ENCODE data around the gene PTPRCAP.

PTPRCAP gene

GRCh38 chr11:67397986-67398660 lies 39.4 kb downstream of the PTPRCAP start:
- peak overlapping the region; percentile 60 for H3K9ac ChIP-seq (ENCODE audit: low read depth, low read length, poor library complexity, severe bottlenecking)
- peaks cover 6% of the 10 kb centered on the region; the same call in 1 of the 2 replicates for H3F3A ChIP-seq (ENCODE audit: low read depth)
- H4K20me1 ChIP-seq (ENCODE audit: insufficient read depth, low read length, poor library complexity, severe bottlenecking), result peaks cover 54% of the 10 kb centered on the region
- peaks cover 22% of the 10 kb centered on the region; the same call in 1 of the 2 replicates for H3K36me3 ChIP-seq (ENCODE audit: insufficient read depth, low read length)
- peaks cover 86% of the 10 kb centered on the region for H3K79me2 ChIP-seq (ENCODE audit: insufficient read depth, low read length)
- no peaks in the 10 kb centered on the region for H3K9me3 ChIP-seq (ENCODE audit: insufficient read depth, low read depth, low read length)
- peaks cover 61% of the 10 kb centered on the region for H3K4me1 ChIP-seq (ENCODE audit: insufficient read depth, low read length, poor library complexity, severe bottlenecking)
- H3K4me2 ChIP-seq (ENCODE audit: low read depth, low read length, poor library complexity, severe bottlenecking), result peak overlapping the region; percentile 94
- H3K9me2 ChIP-seq (replicated peaks; ENCODE audit: low read depth, low read length), result no peaks in the 10 kb centered on the region
- no peak for TF ChIP-seq EZH2phosphoT487 (IDR thresholded peaks at IDR 0.05; ENCODE audit: borderline replicate concordance)
- TF ChIP-seq, protein P1, sequence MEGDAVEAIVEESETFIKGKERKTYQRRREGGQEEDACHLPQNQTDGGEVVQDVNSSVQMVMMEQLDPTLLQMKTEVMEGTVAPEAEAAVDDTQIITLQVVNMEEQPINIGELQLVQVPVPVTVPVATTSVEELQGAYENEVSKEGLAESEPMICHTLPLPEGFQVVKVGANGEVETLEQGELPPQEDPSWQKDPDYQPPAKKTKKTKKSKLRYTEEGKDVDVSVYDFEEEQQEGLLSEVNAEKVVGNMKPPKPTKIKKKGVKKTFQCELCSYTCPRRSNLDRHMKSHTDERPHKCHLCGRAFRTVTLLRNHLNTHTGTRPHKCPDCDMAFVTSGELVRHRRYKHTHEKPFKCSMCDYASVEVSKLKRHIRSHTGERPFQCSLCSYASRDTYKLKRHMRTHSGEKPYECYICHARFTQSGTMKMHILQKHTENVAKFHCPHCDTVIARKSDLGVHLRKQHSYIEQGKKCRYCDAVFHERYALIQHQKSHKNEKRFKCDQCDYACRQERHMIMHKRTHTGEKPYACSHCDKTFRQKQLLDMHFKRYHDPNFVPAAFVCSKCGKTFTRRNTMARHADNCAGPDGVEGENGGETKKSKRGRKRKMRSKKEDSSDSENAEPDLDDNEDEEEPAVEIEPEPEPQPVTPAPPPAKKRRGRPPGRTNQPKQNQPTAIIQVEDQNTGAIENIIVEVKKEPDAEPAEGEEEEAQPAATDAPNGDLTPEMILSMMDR (conservative IDR thresholded peaks at IDR 0.05; ENCODE audit: low read length), result no peak
- H3K4me3 ChIP-seq (ENCODE audit: low read length, poor library complexity, severe bottlenecking), result peak overlapping the region; percentile 71
- H3K27me3 ChIP-seq (ENCODE audit: insufficient read depth, low read length, poor library complexity, severe bottlenecking), result no peaks in the 10 kb centered on the region
- H2AFZ ChIP-seq (ENCODE audit: low read length), result no peak overlapping the region

DNA sequence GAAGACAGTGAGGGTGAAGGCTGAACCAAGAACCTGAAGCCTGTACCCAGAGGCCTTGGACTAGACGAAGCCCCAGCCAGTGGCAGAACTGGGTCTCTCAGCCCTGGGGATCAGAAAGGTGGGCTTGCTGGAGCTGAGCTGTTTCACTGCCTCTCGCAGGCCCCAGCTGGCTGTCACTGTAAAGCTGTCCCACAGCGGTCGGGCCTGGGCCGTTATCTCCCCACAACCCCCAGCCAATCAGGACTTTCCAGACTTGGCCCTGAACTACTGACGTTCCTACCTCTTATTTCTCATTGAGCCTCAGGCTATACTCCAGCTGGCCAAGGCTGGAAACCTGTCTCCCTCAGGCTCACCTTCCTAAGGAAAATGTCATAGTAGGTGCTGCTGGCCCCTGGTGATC lies 39.9 kb downstream of the PTPRCAP start:
- H3K4me2 ChIP-seq (ENCODE audit: low read depth, low read length, poor library complexity, severe bottlenecking), result peak overlapping the region; percentile 94
- H3F3A ChIP-seq (ENCODE audit: low read depth), result peaks cover 6% of the 10 kb centered on the region; the same call in 1 of the 2 replicates
- peaks cover 22% of the 10 kb centered on the region; the same call in 1 of the 2 replicates for H3K36me3 ChIP-seq (ENCODE audit: insufficient read depth, low read length)
- H4K20me1 ChIP-seq (ENCODE audit: insufficient read depth, low read length, poor library complexity, severe bottlenecking), result peaks cover 57% of the 10 kb centered on the region
- H3K79me2 ChIP-seq (ENCODE audit: insufficient read depth, low read length), result peaks cover 85% of the 10 kb centered on the region
- no peaks in the 10 kb centered on the region for H3K9me2 ChIP-seq (replicated peaks; ENCODE audit: low read depth, low read length)
- no peak overlapping the region for H2AFZ ChIP-seq (ENCODE audit: low read length)
- H3K4me1 ChIP-seq (ENCODE audit: insufficient read depth, low read length, poor library complexity, severe bottlenecking), result peaks cover 58% of the 10 kb centered on the region
- no peaks in the 10 kb centered on the region for H3K9me3 ChIP-seq (ENCODE audit: insufficient read depth, low read depth, low read length)
- no peak for TF ChIP-seq EZH2phosphoT487 (IDR thresholded peaks at IDR 0.05; ENCODE audit: borderline replicate concordance)
- TF ChIP-seq, protein P1 (conservative IDR thresholded peaks at IDR 0.05; ENCODE audit: low read length), result no peak
- no peaks in the 10 kb centered on the region for H3K27me3 ChIP-seq (ENCODE audit: insufficient read depth, low read length, poor library complexity, severe bottlenecking)
- H3K9ac ChIP-seq (ENCODE audit: low read depth, low read length, poor library complexity, severe bottlenecking), result peak overlapping the region; percentile 60
- H3K4me3 ChIP-seq (ENCODE audit: low read length, poor library complexity, severe bottlenecking), result peak overlapping the region; percentile 71

DNA sequence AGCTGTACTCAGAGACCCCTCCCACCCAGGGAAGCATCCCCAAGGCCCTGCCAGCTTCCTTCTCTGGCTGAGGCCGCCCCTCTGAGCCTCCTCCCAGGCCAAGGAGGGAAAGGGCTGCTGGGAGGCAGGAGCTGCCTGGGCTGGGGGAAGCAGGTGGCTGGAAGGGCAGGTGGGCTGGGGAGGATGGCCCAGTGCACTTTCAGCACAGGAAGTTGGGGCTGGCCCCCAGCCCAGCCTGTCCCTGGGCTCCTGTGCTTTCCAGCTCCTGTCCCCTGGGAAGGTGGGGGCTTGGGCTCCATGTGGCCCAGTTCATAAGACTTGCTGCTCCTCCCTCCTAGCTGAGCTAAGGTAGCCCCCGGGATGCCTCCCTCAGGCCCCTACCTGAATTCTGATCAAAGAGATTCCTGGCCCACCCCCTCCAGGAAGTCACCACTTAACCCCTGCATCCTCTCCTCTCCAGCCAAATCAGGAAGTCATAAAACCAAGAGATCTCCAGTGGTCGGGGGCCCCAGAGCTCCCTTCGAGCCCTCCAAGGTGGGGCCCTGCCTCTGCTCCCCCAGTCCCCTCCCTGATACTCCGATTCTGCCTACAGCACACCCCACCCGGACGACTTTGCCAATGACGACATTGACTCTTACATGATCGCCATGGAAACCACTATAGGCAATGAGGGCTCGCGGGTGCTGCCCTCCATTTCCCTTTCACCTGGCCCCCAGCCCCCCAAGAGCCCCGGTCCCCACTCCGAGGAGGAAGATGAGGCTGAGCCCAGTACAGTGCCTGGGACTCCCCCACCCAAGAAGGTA lies 40.7 kb downstream of the PTPRCAP start:
- Histone ChIP-seq H3K4me2 (ENCODE audit: low read depth, low read length, poor library complexity, severe bottlenecking) (peak overlapping the region; percentile 94), H3K9ac (ENCODE audit: low read depth, low read length, poor library complexity, severe bottlenecking) (peak overlapping the region; percentile 60), H3K9me3 (ENCODE audit: insufficient read depth, low read depth, low read length) (no peaks in the 10 kb centered on the region), H2AFZ (ENCODE audit: low read length) (no peak overlapping the region), H3K79me2 (ENCODE audit: insufficient read depth, low read length) (peaks cover 89% of the 10 kb centered on the region), H3K4me1 (ENCODE audit: insufficient read depth, low read length, poor library complexity, severe bottlenecking) (peaks cover 56% of the 10 kb centered on the region), H3K9me2 (replicated peaks; ENCODE audit: low read depth, low read length) (no peaks in the 10 kb centered on the region), H3K4me3 (ENCODE audit: low read length, poor library complexity, severe bottlenecking) (peak overlapping the region; percentile 71), H3F3A (ENCODE audit: low read depth) (no peaks in the 10 kb centered on the region), H3K27me3 (ENCODE audit: insufficient read depth, low read length, poor library complexity, severe bottlenecking) (no peaks in the 10 kb centered on the region), H3K36me3 (ENCODE audit: insufficient read depth, low read length) (peaks cover 22% of the 10 kb centered on the region; the same call in 1 of the 2 replicates), H4K20me1 (ENCODE audit: insufficient read depth, low read length, poor library complexity, severe bottlenecking) (peaks cover 60% of the 10 kb centered on the region)
- TF ChIP-seq, protein P1 (conservative IDR thresholded peaks at IDR 0.05; ENCODE audit: low read length), result no peak
- no peak for TF ChIP-seq EZH2phosphoT487 (IDR thresholded peaks at IDR 0.05; ENCODE audit: borderline replicate concordance)

Data from Loucy (cell line).